ENCODE measurements around the gene CLIC6. TPM values are rescaled to one million over a fixed set of nuclear protein-coding genes. Genes with fewer than 3 reads are reported as not detected.
"Not testable (repeated sequence)": the region's sequence is repeated elsewhere in the genome, so short reads cannot be mapped to it uniquely, and the experiment has no call there.

Gene CLIC6
- total RNA-seq, 1 experiment from 2014 or later = not detected

DNA sequence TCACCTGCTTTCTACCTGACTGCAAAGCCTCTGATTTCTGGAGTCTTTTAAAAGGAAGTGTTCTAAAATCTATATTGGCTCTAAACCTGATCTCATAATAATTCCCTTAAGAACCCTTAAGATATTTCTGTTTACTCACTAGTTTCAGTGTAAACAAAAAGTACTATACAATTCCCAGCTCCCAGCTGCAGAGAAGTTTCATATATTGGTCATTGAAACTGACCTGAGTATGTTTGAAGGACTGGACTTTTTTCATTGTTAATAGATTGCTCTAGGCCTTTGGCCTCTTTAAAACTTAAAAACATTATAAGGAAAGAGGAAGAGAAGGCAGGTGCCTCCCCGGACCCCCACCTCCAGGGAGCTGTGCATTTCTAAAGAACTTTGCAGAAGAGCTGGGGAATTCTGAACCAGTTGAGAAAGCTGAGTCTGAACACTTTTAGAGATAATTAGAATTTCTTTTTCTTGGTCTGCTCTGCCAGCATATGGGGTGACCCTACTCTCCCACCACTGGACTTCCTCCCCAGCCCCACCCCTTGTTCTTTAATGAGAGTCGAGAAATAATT lies 23.7 kb downstream of the CLIC6 start:
- DNase-seq (ENCODE audit: low spot score) = no peak

DNA sequence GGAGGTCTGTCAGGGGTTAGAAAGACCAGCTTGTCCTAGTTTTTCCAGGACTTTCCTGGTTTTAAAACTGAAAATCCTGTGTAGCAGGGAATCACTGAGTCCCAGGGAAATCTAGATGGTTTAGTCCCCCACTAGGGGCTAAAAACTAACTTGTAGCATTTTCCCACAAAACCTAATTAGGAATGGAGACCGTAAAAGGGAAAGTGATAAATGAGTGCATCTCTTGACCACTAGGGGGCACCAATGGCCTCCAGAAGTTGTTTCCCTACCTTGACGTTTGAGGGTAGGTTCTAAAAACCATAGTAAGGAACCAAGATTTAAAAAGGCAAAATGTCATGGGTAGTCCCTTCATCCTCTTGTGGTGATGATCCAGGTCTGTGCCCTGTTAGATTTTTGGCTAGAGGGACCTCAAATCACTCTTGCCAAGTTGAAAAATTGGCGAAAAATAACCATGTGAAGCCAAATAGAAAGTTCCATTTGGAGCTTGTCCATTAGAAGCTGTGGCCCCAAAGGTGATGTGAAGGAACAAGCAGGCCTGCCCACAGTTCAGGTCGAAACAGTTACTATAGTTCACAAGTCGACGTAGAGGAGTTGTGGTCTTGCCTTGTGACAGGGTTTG lies 24.5 kb downstream of the CLIC6 start:
- DNase-seq (ENCODE audit: low spot score) = peak; percentile 67

GRCh38 chr21:34695434-34695833 lies 26.6 kb downstream of the CLIC6 start:
- no peak for DNase-seq (ENCODE audit: low spot score)

DNA sequence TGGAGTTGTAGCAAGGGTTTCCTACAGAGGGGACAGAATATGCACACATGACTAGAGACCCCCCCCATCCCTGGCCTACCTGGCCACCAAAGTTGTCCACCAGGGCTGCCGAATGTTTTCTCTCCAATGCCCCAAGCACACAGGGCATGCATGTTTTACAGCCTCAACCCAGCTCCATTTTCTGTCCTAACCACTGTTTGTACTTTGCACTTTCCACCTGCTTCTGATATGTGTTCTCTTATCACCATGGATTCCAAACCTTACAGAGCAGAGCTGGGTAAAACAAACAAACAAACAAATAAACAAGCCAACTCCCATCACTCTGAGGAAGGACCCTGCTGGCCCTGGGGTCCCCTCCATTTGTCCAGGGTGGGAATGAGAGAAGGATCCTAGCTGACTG lies 27.3 kb downstream of the CLIC6 start:
- no peak for DNase-seq (ENCODE audit: low spot score)

DNA sequence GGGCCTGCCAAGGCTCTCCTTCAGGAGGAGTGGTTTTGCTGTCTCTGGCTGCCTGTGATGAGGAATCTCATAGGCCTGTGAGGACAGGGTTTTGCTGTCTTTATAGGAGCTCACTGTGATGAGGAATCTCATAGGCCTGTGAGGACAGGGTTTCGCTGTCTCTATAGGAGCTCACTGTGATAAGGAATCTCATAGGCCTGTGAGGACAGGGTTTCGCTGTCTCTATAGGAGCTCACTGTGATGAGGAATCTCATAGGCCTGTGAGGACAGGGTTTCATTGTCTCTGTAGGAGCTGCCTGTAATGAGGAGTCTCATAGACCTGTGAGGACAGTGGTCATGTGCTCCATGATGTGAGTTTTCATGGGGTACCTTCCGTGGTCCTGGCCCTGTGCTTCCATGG lies 29.0 kb downstream of the CLIC6 start:
- DNase-seq (ENCODE audit: low spot score) = no peak

DNA sequence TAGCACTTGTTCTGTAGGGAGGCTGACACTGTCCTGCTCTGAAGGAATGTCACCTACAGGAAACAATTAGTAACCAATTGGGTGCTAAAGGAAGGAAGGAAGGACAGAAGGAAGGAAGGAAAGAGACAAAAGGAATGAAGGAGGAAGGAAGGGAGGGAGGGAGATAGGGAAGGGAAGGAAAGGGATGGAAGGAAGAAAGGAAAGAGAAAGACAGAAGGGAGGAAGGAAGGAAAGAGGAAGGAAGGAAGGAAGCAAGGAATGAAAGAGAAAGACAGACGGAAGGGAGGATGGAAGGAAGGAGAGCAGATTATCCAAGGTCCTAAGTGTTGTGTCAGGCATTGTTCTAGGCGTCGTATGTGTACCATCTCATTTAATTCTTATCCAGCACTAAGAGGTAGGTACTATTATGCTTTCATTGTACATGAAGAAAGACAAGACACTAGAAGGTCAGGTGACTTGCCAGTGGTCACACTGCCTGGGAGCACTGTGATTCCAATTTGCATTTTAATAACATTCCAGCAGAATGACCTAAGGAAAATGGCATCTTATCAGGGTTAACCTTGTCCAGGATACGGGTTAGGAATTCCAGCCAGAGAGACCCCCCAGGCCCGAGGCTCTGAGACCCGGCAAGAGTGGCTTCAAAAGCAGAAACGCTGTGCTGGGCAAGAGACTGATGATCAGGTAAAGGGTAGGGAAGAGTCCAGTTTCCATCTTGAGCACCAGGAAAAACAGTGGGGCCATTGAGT lies 29.6 kb downstream of the CLIC6 start:
- DNase-seq (ENCODE audit: low spot score) = no peak

DNA sequence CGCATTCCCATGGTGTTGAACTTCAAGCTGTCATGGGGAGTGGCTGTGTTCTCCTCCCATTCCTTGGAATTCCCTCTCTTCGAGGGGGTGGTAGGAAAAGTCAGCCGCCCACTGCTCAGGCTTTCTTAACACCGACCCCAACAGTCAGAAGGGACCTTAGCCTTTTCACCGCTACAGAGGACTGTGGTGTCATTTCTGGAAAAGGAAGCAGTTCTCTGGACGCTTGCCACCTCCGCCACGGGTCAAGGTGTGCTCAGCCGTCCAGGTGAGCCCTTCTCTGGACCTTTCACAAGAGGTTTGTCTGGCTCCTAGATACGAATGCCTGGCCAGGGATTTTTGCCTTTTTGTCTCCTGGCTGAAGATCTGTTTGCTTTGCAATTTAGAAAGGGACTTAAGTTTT lies 31.8 kb downstream of the CLIC6 start:
- DNase-seq (ENCODE audit: low spot score) = no peak

- DNase-seq (ENCODE audit: low spot score) = no peak
Observed at GRCh38 chr21:34701726-34702125, 32.9 kb downstream of the CLIC6 start.

GRCh38 chr21:34702341-34703170 lies 33.8 kb downstream of the CLIC6 start:
- DNase-seq (ENCODE audit: low spot score) = peak; percentile 30

- DNase-seq (ENCODE audit: low spot score) = no peak
Observed at GRCh38 chr21:34703571-34703970, 34.8 kb downstream of the CLIC6 start.

GRCh38 chr21:34704119-34704518 lies 35.3 kb downstream of the CLIC6 start:
- DNase-seq (ENCODE audit: low spot score) = no peak

DNA sequence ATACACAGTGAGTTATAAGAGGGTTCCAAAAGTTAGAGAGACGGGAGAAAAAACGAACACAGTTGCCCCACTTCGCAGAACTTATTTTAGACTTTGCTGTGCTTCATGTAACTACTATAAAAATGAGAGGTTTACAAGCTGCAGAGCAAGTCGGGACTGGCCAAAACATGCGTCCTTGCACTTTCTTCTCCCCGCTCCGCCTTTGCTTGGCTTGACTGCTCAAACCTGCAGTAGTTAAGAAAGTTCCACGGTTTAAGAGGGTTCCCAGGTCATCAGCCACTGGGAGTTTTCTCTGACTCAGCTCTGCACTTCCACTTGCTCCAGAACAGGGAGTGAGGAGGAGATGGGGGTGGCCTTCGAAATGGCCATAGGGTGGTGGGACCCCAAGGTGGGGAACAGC lies 36.2 kb downstream of the CLIC6 start:
- DNase-seq (ENCODE audit: low spot score) = no peak

- DNase-seq (ENCODE audit: low spot score) = no peak
Observed at GRCh38 chr21:34706337-34706736, 37.5 kb downstream of the CLIC6 start.

- no peak for DNase-seq (ENCODE audit: low spot score)
Observed at GRCh38 chr21:34707876-34708325, 39.1 kb downstream of the CLIC6 start.

DNA sequence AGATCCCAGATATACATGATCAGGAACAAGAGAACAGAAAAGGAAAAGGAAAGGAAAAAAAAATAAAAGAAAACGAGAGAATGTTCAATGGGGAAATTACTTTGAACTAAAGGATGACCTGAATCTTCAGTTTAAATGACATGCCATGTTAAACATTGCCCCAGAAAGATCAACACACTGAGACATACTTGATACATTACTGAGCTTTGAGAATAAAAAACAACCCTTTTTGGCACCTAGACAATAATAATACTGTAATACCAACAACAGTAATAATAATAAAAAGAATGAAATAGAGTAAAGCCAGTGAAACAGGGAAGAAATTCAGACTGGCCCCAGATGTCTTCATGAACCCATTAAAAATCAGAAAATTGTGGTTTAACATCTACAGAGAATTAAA lies 44.8 kb downstream of the CLIC6 start:
- DNase-seq (ENCODE audit: low spot score) = no peak

- no peak for DNase-seq (ENCODE audit: low spot score)
Observed at GRCh38 chr21:34715518-34715917, 46.7 kb downstream of the CLIC6 start.

- DNase-seq (ENCODE audit: low spot score) = no peak
Observed at GRCh38 chr21:34715985-34716596, 47.3 kb downstream of the CLIC6 start.

- DNase-seq (ENCODE audit: low spot score) = not testable (repeated sequence)
Observed at GRCh38 chr21:34718529-34718928, 49.7 kb downstream of the CLIC6 start.

GRCh38 chr21:34722684-34723300 lies 54.0 kb downstream of the CLIC6 start:
- no peak for DNase-seq (ENCODE audit: low spot score)

GRCh38 chr21:34724131-34724856 lies 55.5 kb downstream of the CLIC6 start:
- DNase-seq (ENCODE audit: low spot score) = no peak

DNA sequence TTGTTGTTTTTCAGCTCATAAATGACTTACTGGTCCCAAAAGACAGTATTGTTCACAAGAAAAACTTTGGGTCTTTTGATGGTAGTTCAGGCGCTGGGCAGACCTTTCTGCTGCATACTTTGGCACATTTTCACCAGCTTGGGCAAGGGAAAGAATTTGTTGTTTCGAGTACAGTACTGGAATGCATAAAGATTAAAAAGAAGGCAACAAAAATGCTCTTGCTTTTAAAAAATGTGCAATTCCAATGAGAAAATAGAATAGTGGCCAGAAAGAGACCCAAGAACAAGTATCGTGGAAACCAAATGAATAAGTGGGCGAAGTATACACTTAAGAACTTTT lies 56.0 kb downstream of the CLIC6 start:
- DNase-seq (ENCODE audit: low spot score) = no peak

Measured in H4 (cell line).